Thyroid gland (tissue), 4 donors: ENCODE results near the gene MITF. TPM values are rescaled to one million over a fixed set of nuclear protein-coding genes. Genes with fewer than 3 reads are reported as not detected.
A peak's percentile ranks its signal among the peaks of the same experiment; 100 is the strongest.

Source experiments
- DNase-seq, 2 donors: peaks; one replicate each; pipeline ENCODE4 v3.0.0-alpha.2; 2019
- H3K27ac ChIP-seq, 3 donors: fragments of 200-600 bp; sonication (generic); 1 replicate in 2 of 3; 2 replicates in 1 of 3; pipeline ENCODE4 v1.5.1; 2016 to 2019; ENCODE audit warnings: mild to moderate bottlenecking in 1 of 3, moderate library complexity in 1 of 3
- H3K27me3 ChIP-seq: fragments of 200-600 bp; sonication (generic); one replicate; pipeline ENCODE4 v1.5.1; 2019
- H3K36me3 ChIP-seq, 2 donors: fragments of 200-600 bp; sonication (generic); one replicate each; pipeline ENCODE4 v1.5.1; 2016 to 2019
- H3K4me1 ChIP-seq, 2 donors: fragments of 200-600 bp; sonication (generic); one replicate each; pipeline ENCODE4 v1.5.1; 2017 to 2019
- H3K4me3 ChIP-seq, 3 donors: fragments of 200-600 bp; sonication (generic); replicated peaks in 1 of 3; 1 replicate in 2 of 3; 2 replicates in 1 of 3; pipeline ENCODE4 v1.5.1; 2016; ENCODE audit warnings: mild to moderate bottlenecking in 1 of 3
- H3K9me3 ChIP-seq: fragments of 200-600 bp; sonication (generic); one replicate; pipeline ENCODE4 v1.5.1; 2017
- POLR2A ChIP-seq, 2 donors: fragments of 450-650 bp; IDR thresholded peaks; one replicate each; pipeline ENCODE4 v1.6.1; 2017; ENCODE audit warnings: antibody characterized with exemption in 2 of 2, mild to moderate bottlenecking in 2 of 2, moderate library complexity in 1 of 2
- WGBS, 2 donors: methylation state at CpG; one replicate each; pipeline ENCODE4 v1.1.5; 2017; 5-methylcytosine and 5-hydroxymethylcytosine counted together
- intact Hi-C: fragments of 100-400 bp; cut with DNase I; formaldehyde crosslinking; loops from one replicate; pipeline ENCODE4 v1.15.1; 2023
- total RNA-seq, 4 donors: library from RNA; depleted of rRNA; stranded (reverse); fragments of >200 nt; gene quantifications; one replicate each; pipeline ENCODE4 v1.2.3, GENCODE V29; 2016
- TF ChIP-seq, protein P1 (sequence below), 6 experiments: fragments of 200-600 bp in 3 of 6; fragments of 450-650 bp in 3 of 6; sonication (generic) in 3 of 6; IDR thresholded peaks; one replicate each; pipeline ENCODE4 v1.5.1; 2016 to 2019; ENCODE audit warnings: antibody characterized with exemption in 6 of 6, mild to moderate bottlenecking in 2 of 6, inconsistent platforms in 1 of 6, moderate library complexity in 1 of 6

The MITF gene
- total RNA-seq, 4 donors from 2014 or later: 22.4 to 52.1 (median 26.4) TPM

- Histone ChIP-seq H3K4me1 (peaks cover 6 to 7% of the 10 kb centered on the region in 2 donors), H3K27ac (no peak overlapping the region), H3K27me3 (no peaks in the 10 kb centered on the region), H3K4me3 (no peak overlapping the region), H3K36me3 (no peaks in the 10 kb centered on the region), H3K9me3 (no peaks in the 10 kb centered on the region)
- TF ChIP-seq POLR2A (IDR thresholded peaks at IDR 0.05): no peak
- TF ChIP-seq, protein P1, sequence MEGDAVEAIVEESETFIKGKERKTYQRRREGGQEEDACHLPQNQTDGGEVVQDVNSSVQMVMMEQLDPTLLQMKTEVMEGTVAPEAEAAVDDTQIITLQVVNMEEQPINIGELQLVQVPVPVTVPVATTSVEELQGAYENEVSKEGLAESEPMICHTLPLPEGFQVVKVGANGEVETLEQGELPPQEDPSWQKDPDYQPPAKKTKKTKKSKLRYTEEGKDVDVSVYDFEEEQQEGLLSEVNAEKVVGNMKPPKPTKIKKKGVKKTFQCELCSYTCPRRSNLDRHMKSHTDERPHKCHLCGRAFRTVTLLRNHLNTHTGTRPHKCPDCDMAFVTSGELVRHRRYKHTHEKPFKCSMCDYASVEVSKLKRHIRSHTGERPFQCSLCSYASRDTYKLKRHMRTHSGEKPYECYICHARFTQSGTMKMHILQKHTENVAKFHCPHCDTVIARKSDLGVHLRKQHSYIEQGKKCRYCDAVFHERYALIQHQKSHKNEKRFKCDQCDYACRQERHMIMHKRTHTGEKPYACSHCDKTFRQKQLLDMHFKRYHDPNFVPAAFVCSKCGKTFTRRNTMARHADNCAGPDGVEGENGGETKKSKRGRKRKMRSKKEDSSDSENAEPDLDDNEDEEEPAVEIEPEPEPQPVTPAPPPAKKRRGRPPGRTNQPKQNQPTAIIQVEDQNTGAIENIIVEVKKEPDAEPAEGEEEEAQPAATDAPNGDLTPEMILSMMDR (IDR thresholded peaks at IDR 0.05): no peak
- intact Hi-C loops: no loop called here
- WGBS, 2 donors: 48 to 51% methylated on average over 3 of the region's 3 CpGs
- no peak for DNase-seq
Observed at GRCh38 chr3:69848113-69848512, 108.8 kb downstream of the MITF start.

GRCh38 chr3:69850849-69851248 is 111.6 kb downstream of the MITF start:
- H3K36me3 ChIP-seq: no peaks in the 10 kb centered on the region
- no peak overlapping the region for H3K4me3 ChIP-seq
- no peak for DNase-seq
- intact Hi-C loops: no loop called here
- TF ChIP-seq POLR2A (IDR thresholded peaks at IDR 0.05): no peak
- TF ChIP-seq, protein P1 (IDR thresholded peaks at IDR 0.05): no peak
- peaks cover 9 to 10% of the 10 kb centered on the region in 2 donors for H3K4me1 ChIP-seq
- H3K27ac ChIP-seq: no peak overlapping the region
- no peaks in the 10 kb centered on the region for H3K9me3 ChIP-seq
- H3K27me3 ChIP-seq: no peaks in the 10 kb centered on the region

- Histone ChIP-seq H3K4me3 (no peak overlapping the region), H3K4me1 (peaks cover 22 to 23% of the 10 kb centered on the region in 2 donors), H3K36me3 (no peaks in the 10 kb centered on the region), H3K27ac (no peak overlapping the region), H3K9me3 (no peaks in the 10 kb centered on the region), H3K27me3 (no peaks in the 10 kb centered on the region)
- DNase-seq: no peak
- intact Hi-C loops: no loop called here
- WGBS, 2 donors: 79 to 91% methylated on average over 3 of the region's 3 CpGs
- no peak for TF ChIP-seq POLR2A (IDR thresholded peaks at IDR 0.05)
- TF ChIP-seq, protein P1 (IDR thresholded peaks at IDR 0.05): no peak
Observed at GRCh38 chr3:69853027-69853426, 113.8 kb downstream of the MITF start.

- TF ChIP-seq POLR2A (IDR thresholded peaks at IDR 0.05): no peak
- TF ChIP-seq, protein P1 (IDR thresholded peaks at IDR 0.05): peak in 4 of 6 experiments; percentile 10 to 52 (median 47)
- no peaks in the 10 kb centered on the region for H3K9me3 ChIP-seq
- DNase-seq: no peak
- H3K4me3 ChIP-seq: no peak overlapping the region
- H3K4me1 ChIP-seq: peaks cover 18 to 19% of the 10 kb centered on the region in 2 donors
- no peaks in the 10 kb centered on the region for H3K36me3 ChIP-seq
- WGBS, 2 donors: 35 to 37% methylated on average over 5 of the region's 5 CpGs
- peak overlapping the region in 1 of 3 donors; percentile 46 for H3K27ac ChIP-seq
- intact Hi-C loops: no loop called here
- H3K27me3 ChIP-seq: no peaks in the 10 kb centered on the region
Observed at GRCh38 chr3:69855436-69856162, 116.3 kb downstream of the MITF start.

DNA sequence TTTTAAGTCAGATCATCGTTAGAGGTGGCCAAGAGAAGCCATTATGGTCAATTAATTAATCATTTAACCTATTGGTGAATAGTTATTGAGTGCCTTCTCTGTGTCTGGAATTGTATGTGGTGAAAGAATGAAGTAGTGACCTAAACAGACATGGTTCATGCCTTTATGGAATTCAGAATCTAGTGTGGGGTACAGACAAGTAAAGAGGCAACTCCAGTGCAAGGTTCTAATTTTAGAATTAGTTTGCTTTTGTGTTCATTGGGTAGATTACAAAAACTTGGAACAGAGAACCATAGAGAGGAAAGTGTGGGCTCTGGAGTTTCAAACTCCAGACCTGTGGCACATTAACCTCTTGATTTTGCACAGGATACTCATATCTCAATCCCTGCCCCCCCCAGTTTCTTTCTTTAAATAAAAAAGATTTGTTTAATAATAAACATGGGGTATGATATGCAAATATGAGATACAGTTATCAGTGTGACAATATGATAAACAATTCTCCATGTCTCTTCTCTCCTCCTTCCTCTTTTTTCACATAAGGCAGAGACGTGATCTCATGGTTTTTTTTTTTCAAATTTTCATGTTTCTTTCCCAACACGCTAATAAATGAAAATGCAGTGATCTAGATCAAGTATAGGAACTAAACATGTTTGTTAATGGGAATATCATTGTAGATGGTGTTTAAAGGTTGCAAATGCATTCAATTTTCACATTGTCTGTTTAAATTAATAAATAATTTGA is 117.9 kb downstream of the MITF start:
- peak overlapping the region in 1 of 3 donors; percentile 46 for H3K27ac ChIP-seq
- TF ChIP-seq, protein P1 (IDR thresholded peaks at IDR 0.05): no peak
- H3K36me3 ChIP-seq: no peaks in the 10 kb centered on the region
- H3K4me3 ChIP-seq: no peak overlapping the region
- no peaks in the 10 kb centered on the region for H3K9me3 ChIP-seq
- intact Hi-C loops: no loop called here
- DNase-seq: no peak
- no peaks in the 10 kb centered on the region for H3K27me3 ChIP-seq
- WGBS, 2 donors: 86 to 91% methylated on average over 3 of the region's 3 CpGs
- H3K4me1 ChIP-seq: peaks cover 18 to 19% of the 10 kb centered on the region in 2 donors
